Activated CD4-positive, alpha-beta T cell treated with anti-CD3 and anti-CD28 coated beads, Interleukin-2, amount 10 ng/mL, durations not matched to agents 7 days and 5 days (primary cell): ENCODE data around the gene ERGIC2. TPM values are rescaled to one million over a fixed set of nuclear protein-coding genes. Genes with fewer than 3 reads are reported as not detected.
"Not testable (repeated sequence)": the region's sequence is repeated elsewhere in the genome, so short reads cannot be mapped to it uniquely, and the experiment has no call there.

Experiments
- CTCF ChIA-PET: fragments of 350-600 bp; sonication (Branson Sonifier 250); formaldehyde crosslinking; loops from one replicate; lab custom pipeline; 2021; ENCODE audit warnings: antibody characterized with exemption; lab: Charles Lee
- POLR2A ChIA-PET: fragments of 350-600 bp; sonication (Branson Sonifier 250); formaldehyde crosslinking; loops from one replicate; lab custom pipeline; 2021; ENCODE audit warnings: antibody characterized with exemption; lab: Charles Lee
- DNase-seq: peaks from one replicate; pipeline ENCODE4 v3.0.0-alpha.2; 2020
- H3K27ac Mint-ChIP-seq: one replicate; pipeline ENCODE4 v1.8.0; 2021; ENCODE audit warnings: mild to moderate bottlenecking, moderate library complexity, mixed read lengths
- H3K27me3 Mint-ChIP-seq: one replicate; pipeline ENCODE4 v1.8.0; 2021; ENCODE audit warnings: mixed read lengths
- H3K36me3 Mint-ChIP-seq: one replicate; pipeline ENCODE4 v1.8.0; 2021; ENCODE audit warnings: low read depth, mixed read lengths
- H3K4me1 Mint-ChIP-seq: one replicate; pipeline ENCODE4 v1.8.0; 2021; ENCODE audit warnings: mixed read lengths
- H3K4me3 Mint-ChIP-seq: one replicate; pipeline ENCODE4 v1.8.0; 2021; ENCODE audit warnings: mild to moderate bottlenecking, moderate library complexity, mixed read lengths
- H3K9me3 Mint-ChIP-seq: one replicate; pipeline ENCODE4 v1.8.0; 2021; ENCODE audit warnings: mixed read lengths
- total RNA-seq, 2 experiments: library from RNA; stranded (reverse); gene quantifications; one replicate each; pipeline ENCODE4 v1.2.3, GENCODE V29; 2021

The ERGIC2 gene
- total RNA-seq, 2 experiments from 2014 or later: 66.4 to 83.3 TPM

DNA sequence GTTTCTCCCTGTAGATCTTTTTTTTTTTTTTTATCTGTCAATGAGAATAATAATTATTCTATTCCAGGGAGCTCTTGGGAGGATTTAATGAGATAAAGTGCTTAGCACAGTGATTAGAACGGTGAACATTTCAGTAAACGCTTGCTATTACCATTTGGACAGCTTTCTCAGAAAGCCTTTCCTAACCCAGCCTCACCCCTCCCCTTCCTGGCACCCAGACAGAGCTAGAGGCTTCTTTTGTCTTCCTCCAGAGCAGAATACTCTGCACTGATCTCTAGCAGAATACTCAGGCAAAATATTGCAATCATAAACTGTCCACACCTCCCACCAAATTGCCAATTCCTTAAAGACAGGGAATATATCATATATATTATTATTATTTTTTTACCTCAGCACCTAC is 66.6 kb downstream of the ERGIC2 start:
- Mint-ChIP-seq H3K27me3 (no peaks in the 10 kb centered on the region), H3K9me3 (no peaks in the 10 kb centered on the region), H3K4me1 (peaks cover 11% of the 10 kb centered on the region), H3K27ac (no peak overlapping the region), H3K36me3 (no peaks in the 10 kb centered on the region), H3K4me3 (no peak overlapping the region)
- ChIA-PET CTCF (interaction anchor here (0.6 kb wide), 1 partner anchor 247 kb away, joined by 3 read pairs; no protein-coding TSS in a partner anchor), POLR2A (no interaction called here)
- no peak for DNase-seq

DNA sequence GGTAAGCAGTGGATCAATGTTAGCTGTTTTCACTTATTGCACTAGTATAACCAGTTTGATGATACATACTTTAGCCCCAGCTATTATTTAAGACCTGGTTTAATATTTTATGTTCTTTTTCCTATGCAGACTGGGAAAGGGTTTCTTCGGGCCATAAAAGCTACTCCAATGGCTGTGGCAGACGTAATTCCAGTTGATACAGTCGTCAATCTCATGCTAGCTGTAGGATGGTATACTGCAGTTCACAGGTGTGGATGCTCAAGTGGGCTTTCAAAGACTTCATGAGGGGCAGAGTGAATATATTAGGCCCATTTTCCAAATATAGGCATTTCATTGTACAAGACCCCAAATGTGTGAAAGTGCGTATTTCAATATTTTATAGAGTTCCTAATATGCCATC is 70.1 kb downstream of the ERGIC2 start:
- POLR2A ChIA-PET: no interaction called here
- CTCF ChIA-PET: interaction anchor here (1.2 kb wide), 1 partner anchor 9 kb away, joined by 4 read pairs; no protein-coding TSS in a partner anchor
- DNase-seq: no peak
- Mint-ChIP-seq H3K36me3 (no peaks in the 10 kb centered on the region), H3K4me3 (no peak overlapping the region), H3K27me3 (no peaks in the 10 kb centered on the region), H3K27ac (no peak overlapping the region), H3K9me3 (no peaks in the 10 kb centered on the region), H3K4me1 (no peaks in the 10 kb centered on the region)

DNA sequence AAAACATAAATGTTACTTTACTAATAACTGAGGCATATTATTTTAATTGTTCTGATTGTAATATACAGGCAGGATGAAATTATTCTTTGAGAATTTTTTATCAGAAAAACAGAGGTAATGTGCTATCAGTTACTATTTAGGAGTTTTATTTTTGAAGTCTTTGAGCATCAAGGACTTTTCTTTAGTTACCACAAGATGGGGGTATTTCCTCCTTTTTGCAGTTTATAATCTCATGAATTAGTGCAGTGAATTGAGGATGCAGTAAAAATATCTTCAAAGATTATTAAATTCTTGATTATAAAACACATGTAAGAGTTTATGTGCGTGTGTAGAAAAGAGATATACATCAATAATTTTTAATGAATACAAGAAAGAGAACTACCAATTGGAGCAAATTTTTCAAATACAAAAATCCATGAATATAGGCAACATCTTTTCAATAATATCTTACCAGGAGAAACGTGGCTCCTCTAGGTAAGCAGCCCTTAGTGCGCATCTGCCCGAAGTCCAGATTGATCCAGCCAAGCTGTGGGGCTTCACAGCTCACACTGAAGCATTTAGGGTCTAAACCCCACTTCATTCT is 71.6 kb downstream of the ERGIC2 start:
- Mint-ChIP-seq H3K4me1 (no peaks in the 10 kb centered on the region), H3K36me3 (no peaks in the 10 kb centered on the region), H3K9me3 (no peaks in the 10 kb centered on the region), H3K27ac (no peak overlapping the region), H3K27me3 (no peaks in the 10 kb centered on the region), H3K4me3 (no peak overlapping the region)
- DNase-seq: no peak
- CTCF ChIA-PET: no interaction called here
- POLR2A ChIA-PET: no interaction called here

DNA sequence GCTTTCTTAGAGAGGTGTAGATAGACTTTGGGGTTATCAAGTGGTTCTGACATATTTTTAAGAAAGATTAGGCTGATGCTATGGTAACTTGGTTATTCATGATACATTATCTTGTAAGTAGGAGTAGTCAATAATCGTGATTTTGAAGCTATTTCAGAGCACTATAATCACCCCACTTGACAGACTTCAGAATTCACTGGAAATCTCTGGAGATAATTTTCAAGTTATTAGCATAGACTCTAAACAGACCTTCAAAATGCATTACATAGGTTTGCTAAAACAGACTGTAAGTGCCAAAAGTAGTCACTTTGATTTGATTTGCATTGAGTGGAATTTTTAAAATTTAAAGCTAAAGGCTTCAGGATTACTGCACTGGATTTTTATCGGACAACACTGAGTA is 74.3 kb downstream of the ERGIC2 start:
- Mint-ChIP-seq H3K27ac (no peak overlapping the region), H3K4me1 (no peaks in the 10 kb centered on the region), H3K36me3 (no peaks in the 10 kb centered on the region), H3K27me3 (no peaks in the 10 kb centered on the region), H3K9me3 (no peaks in the 10 kb centered on the region), H3K4me3 (no peak overlapping the region)
- ChIA-PET CTCF (no interaction called here), POLR2A (no interaction called here)
- DNase-seq: no peak

DNA sequence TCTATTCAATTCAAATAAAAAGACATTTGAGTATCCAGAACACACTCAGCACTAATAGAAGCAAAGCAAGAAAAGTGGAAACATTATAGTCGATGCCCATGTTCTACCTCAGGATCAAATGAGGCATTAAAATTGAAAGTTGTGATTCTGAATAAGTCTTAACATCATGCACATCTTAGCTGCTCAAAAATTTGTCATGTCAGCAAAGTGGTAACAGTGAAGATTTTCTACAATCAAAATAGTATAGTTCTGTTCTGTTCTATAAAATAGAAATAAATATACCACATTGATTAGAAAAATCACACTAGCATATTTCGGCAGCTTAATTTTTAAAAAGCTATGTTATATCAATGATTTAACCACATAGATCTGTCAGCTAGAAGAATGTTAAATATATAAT is 74.7 kb downstream of the ERGIC2 start:
- CTCF ChIA-PET: no interaction called here

DNA sequence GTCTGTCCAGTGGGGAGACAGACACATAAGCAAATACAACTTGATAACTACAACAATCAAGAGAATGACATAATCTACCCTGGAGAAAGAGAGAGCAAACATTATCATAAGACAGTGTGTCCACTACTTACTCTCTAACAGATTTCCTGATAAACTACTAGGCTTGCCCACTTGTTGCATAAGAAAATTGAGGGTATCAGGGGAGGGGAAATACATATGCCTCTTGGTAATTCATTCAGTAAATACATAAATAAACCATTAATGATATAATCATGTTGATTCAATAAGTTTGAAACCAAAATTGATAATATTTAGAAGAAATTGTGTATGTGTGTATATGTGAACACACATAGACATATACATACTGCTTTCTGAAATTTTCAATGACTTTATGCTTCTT is 76.6 kb downstream of the ERGIC2 start:
- no peaks in the 10 kb centered on the region for H3K27me3 Mint-ChIP-seq
- H3K9me3 Mint-ChIP-seq: no peaks in the 10 kb centered on the region
- no peak for DNase-seq
- H3K36me3 Mint-ChIP-seq: no peaks in the 10 kb centered on the region
- H3K4me1 Mint-ChIP-seq: no peaks in the 10 kb centered on the region
- POLR2A ChIA-PET: no interaction called here
- H3K4me3 Mint-ChIP-seq: no peak overlapping the region
- H3K27ac Mint-ChIP-seq: no peak overlapping the region
- CTCF ChIA-PET: no interaction called here

More for the DNA sequence above, 74.7 kb downstream of the ERGIC2 start:
- POLR2A ChIA-PET: no interaction called here
- H3K27ac Mint-ChIP-seq: no peak overlapping the region
- no peaks in the 10 kb centered on the region for H3K4me1 Mint-ChIP-seq
- no peaks in the 10 kb centered on the region for H3K36me3 Mint-ChIP-seq
- no peak overlapping the region for H3K4me3 Mint-ChIP-seq
- no peaks in the 10 kb centered on the region for H3K9me3 Mint-ChIP-seq
- no peaks in the 10 kb centered on the region for H3K27me3 Mint-ChIP-seq
- DNase-seq: no peak

DNA sequence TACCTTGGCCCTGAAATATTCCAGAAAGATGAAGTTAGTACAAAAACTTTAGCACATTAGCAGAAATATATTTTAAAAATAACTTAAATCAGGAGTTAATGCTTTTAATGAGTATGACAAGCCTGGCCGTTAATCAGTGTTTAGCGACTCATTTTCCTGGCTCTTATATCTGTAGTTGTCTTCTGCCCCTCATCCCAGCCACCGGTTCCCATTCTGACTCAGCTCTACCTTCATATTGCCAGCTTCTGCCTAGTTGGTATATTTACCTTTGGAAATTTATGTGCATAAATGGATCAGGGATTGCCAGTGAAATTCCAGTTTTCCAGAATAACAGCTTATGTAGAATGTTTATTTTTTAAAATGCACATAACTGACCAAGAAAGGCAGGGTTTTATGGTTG is 79.9 kb downstream of the ERGIC2 start:
- ChIA-PET CTCF (interaction anchor here (1.3 kb wide), 1 partner anchor 16 kb away, joined by 3 read pairs; no protein-coding TSS in a partner anchor), POLR2A (no interaction called here)

DNA sequence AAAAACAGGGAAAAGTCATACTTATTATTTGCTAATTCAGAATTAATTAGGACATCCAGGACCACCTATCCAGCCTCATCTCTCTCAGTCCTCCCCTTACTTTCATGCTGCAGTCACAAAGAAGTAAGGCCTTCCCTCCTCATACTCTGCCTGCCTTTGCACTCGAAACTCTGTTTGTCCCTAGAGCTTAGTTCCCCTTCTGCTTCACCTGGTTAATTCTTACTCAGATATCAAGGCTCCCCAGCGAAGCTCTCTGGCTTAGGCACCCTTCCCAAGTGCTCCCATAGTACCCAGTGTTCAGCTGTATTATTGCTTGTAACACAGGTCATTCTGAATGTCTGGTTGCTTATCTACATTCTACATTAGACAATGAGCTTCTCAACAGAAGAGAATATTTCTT is 81.3 kb downstream of the ERGIC2 start:
- no peaks in the 10 kb centered on the region for H3K36me3 Mint-ChIP-seq
- H3K27me3 Mint-ChIP-seq: no peaks in the 10 kb centered on the region
- H3K4me3 Mint-ChIP-seq: no peak overlapping the region
- H3K9me3 Mint-ChIP-seq: no peaks in the 10 kb centered on the region
- ChIA-PET CTCF (interaction anchor here (1.0 kb wide), 1 partner anchor 18 kb away, joined by 3 read pairs; no protein-coding TSS in a partner anchor), POLR2A (no interaction called here)
- DNase-seq: no peak
- H3K27ac Mint-ChIP-seq: no peak overlapping the region
- H3K4me1 Mint-ChIP-seq: no peaks in the 10 kb centered on the region

More for the DNA sequence above, 79.9 kb downstream of the ERGIC2 start:
- no peaks in the 10 kb centered on the region for H3K36me3 Mint-ChIP-seq
- H3K4me1 Mint-ChIP-seq: no peaks in the 10 kb centered on the region
- no peaks in the 10 kb centered on the region for H3K27me3 Mint-ChIP-seq
- H3K27ac Mint-ChIP-seq: no peak overlapping the region
- H3K9me3 Mint-ChIP-seq: no peaks in the 10 kb centered on the region
- no peak for DNase-seq
- H3K4me3 Mint-ChIP-seq: no peak overlapping the region

DNA sequence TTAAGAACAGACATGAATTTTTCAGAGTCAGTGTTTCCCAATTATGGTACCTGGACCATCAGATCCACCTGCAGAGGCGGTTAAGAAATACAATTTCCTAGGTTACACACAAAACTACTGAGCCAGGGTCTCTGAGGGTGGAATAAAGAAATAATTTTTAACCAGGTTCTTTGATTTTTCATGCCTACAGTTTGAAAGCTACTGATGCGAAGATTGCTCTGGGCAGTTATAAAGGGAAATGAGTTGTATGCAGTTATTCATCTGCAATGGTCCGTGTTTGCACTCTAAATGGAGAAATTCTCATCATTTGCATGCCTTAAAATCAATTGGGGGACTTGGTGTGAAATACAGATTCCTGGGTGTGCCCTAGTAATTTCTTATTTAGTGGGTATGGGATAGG is 89.7 kb downstream of the ERGIC2 start:
- CTCF ChIA-PET: interaction anchor here (1.0 kb wide), 1 partner anchor 26 kb away, joined by 3 read pairs; no protein-coding TSS in a partner anchor
- Mint-ChIP-seq H3K36me3 (no peaks in the 10 kb centered on the region), H3K9me3 (peaks cover 6% of the 10 kb centered on the region), H3K4me3 (no peak overlapping the region), H3K27me3 (no peaks in the 10 kb centered on the region), H3K4me1 (no peaks in the 10 kb centered on the region), H3K27ac (no peak overlapping the region)
- POLR2A ChIA-PET: no interaction called here
- no peak for DNase-seq

DNA sequence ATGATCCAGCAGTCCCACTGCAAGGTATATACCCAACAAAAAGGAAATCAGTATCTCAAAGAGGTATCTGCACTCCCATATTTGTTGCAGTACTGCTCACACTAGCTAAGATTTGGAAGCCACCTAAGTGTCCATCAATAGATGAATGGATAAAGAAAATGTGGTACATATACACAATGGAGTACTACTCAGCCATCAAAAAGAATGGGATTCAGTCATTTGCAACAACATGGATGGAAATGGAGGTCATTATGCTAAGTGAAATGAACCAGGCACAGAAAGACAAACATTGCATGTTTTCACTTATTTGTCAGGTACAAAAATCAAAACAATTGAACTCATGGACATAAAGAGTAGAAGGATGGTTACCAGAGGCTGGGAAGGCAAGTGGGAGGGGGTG is 90.5 kb downstream of the ERGIC2 start:
- H3K27me3 Mint-ChIP-seq, DNase-seq, H3K4me3 Mint-ChIP-seq, H3K27ac Mint-ChIP-seq, H3K9me3 Mint-ChIP-seq, POLR2A ChIA-PET, CTCF ChIA-PET, H3K36me3 Mint-ChIP-seq, H3K4me1 Mint-ChIP-seq: not testable (repeated sequence)

DNA sequence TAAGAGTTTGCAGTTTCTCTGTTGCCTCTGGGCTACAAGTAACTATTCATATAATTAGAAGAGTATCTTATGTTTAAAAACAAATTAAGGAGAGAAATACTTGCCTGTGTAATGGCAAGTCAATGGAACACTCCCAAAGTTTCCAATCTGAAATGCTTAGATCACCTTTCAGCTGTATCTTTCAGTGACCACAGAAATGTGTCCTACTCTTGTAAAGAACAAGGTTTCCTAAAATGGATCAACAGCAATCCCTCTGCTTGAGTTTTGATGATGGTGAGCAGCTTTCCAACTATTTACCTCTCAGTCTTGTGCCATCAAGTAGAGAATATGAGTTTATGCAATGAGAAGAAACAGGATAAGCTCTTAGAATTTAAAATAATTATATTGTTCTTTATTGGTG is 92.9 kb downstream of the ERGIC2 start:
- POLR2A ChIA-PET: no interaction called here
- CTCF ChIA-PET: no interaction called here
- H3K9me3 Mint-ChIP-seq: peaks cover 6% of the 10 kb centered on the region
- no peaks in the 10 kb centered on the region for H3K4me1 Mint-ChIP-seq
- no peaks in the 10 kb centered on the region for H3K27me3 Mint-ChIP-seq
- DNase-seq: no peak
- H3K4me3 Mint-ChIP-seq: no peak overlapping the region
- no peak overlapping the region for H3K27ac Mint-ChIP-seq
- H3K36me3 Mint-ChIP-seq: no peaks in the 10 kb centered on the region

DNA sequence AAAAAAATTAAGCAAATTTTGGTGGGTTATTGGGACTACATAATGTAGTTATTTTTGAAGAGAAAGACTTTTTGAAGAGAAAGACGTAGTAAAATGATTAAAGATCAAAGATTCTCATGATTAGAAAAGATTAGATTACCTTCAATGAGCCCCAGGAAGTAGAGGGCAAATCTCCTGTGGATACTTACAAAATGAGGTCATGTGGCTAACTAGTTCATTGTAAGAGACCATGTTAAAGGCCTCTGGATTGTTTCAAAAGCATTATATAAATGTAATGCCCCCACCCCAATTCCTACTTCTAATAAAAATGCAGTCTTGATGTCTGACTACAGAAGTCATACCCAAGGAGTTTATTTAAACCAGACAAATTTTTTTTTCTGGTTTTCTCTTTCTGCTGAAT is 93.3 kb downstream of the ERGIC2 start:
- H3K27ac Mint-ChIP-seq: no peak overlapping the region
- H3K36me3 Mint-ChIP-seq: no peaks in the 10 kb centered on the region
- no peaks in the 10 kb centered on the region for H3K4me1 Mint-ChIP-seq
- ChIA-PET CTCF (no interaction called here), POLR2A (no interaction called here)
- H3K27me3 Mint-ChIP-seq: no peaks in the 10 kb centered on the region
- DNase-seq: no peak
- no peak overlapping the region for H3K4me3 Mint-ChIP-seq
- H3K9me3 Mint-ChIP-seq: peaks cover 6% of the 10 kb centered on the region
